NCI-H524 treated with DMSO at 0.1 percent for 48 hours (cell line): ENCODE data around the gene TAF8.

Experiments used
- DNase-seq: peaks from one replicate; lab custom pipeline; 2025; lab: John Stamatoyannopoulos, UW

TAF8 gene

DNA sequence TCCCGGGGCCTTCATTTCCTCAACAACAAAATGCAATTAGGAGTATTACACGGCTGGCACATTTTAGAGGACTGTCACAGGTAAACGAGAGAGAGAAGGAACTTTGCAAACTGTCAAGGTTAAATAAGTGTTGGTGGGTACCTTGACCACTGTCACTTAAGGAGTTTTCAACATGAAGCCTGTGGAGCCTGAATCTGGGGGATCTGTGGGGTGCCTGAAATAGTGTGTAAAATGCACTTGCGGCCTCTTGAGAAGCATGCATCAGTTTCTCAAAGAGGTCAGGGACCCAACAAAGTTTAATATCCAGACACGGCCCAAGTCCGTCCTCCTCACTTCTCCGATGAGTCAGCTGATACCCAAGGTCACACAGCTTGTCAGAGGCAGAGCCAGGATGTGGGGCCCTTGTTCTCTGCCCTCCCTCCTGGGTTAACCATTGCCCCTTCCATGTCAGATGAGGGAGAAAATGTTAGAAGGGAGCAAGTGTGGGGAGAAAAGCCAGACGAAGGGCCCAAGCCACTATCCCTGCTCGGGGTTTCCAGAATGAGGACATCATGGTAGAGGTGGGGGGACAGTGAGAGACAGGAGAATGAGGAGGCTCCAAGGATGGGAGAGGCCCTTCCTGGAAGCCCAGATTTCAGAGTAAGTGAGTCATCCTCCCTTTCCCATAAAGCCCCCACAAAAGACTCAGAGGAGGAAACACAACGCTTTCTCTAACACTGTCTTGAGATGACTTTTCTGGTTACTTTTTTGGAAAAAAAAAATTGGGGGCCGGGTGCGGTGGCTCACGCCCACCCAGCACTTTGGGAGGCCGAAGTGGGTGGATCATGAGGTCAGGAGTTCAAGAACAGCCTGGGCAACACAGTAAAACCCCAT is 49.9 kb downstream of the TAF8 start:
- DNase-seq = no peak

DNA sequence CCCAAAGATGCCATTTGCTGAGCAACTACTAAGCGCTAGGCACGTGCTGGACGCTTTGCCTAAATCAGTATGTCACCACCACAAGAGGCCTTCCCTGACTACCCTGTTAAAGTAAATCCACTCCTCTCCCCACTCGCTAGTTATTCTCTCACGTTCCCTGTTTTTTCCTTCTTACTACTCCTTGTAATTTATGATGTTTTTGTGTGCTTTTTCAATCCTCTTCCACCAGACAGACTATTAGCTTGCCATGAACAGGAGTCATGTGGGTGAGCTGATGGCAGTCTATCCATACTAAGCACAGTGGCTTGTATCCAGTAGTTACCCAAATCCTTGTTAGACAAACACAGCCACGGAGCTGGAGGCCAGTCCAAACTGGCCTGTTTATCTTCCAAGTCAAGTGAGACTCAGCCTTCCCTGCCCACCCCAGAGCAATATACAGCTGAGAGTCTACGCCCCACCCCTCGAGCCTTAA is 50.9 kb downstream of the TAF8 start:
- DNase-seq = no peak

DNA sequence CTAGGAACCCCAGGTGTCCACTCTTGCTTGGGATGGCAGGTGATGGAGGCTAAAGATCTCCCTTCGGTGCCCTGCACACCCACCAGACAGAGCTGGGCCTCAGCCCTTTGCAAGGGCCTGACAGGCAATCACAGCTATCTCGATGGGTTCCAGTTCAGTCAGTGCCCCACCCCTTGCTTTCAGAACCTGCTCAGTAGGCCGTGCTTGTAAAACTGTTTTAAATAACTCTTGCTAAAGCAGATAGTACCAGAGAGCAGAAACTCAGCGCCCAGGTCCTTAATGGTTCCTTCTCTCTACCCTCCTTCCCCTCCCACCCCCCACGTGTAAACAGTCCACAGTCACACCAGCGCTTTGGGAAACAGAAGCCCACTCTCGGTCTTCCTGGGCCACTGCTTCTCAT is 52.9 kb downstream of the TAF8 start:
- DNase-seq = no peak

DNA sequence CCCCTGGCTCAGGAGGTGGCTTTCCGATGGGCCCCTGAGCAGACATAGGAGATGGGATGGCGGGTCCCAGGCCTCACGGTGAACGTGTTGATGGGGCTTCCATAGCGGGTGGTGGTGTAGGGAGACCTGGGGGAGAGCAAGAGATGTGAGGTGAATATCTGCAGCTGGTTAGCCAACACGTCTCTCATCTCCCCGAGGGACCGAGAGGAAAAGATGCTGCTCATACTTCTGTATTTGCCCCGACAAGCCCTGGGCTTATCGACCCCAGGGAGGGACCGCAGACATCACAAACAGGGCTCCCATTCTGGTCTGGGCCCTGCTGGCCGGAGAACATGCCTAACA is 53.4 kb downstream of the TAF8 start:
- no peak for DNase-seq

DNA sequence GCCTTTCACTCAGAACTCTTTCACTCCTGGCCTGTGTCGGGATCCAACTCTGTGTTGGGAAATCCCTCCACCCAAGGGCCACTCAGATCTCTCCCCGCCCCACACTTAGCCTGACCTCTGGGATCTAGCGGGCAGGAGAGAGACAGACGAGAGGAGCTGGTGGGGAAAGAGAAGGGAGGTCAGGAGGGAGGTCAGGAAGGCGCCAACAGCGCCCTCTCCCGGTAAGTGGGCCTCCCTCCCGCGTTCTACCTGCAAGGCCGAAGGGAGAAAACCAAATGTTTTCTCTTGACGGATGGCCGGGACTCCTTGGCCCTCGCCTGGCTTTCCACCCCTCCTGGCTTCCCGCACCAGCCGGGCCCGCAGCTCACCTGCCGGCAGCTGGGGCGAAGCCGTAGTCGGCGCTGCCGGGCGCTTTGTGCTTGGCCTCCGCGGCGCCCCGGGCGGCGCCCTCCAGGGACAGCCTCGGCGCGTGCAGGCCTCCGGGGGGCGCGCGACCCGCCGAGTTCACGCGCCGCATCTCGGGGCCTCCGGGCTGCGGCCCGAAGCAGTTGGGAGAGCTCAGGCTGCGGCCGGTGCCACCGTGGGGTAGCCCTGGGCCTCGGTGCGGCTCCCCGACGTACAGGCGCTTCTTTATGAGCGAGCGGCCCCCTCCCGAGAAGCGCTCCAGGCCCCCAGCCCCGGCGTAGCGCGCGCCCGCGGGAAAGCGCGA is 53.9 kb downstream of the TAF8 start:
- DNase-seq = no peak

DNA sequence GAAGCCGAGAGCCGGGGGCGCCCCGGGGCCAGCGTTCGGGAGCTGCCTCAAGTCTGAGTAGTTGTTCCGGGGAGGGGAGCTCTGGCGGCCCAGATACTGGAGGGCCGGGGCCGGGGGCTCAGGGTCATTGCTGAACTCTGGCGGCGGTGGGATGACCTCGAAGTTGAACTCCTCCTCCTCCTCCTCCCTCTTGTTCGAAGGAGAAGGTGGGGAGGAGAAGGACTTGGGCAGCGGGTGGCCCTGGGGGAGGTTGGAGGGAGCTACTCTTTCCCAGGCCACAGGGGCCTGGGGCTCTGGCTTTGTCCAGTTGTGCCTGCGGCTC is 54.4 kb downstream of the TAF8 start:
- DNase-seq = no peak

DNA sequence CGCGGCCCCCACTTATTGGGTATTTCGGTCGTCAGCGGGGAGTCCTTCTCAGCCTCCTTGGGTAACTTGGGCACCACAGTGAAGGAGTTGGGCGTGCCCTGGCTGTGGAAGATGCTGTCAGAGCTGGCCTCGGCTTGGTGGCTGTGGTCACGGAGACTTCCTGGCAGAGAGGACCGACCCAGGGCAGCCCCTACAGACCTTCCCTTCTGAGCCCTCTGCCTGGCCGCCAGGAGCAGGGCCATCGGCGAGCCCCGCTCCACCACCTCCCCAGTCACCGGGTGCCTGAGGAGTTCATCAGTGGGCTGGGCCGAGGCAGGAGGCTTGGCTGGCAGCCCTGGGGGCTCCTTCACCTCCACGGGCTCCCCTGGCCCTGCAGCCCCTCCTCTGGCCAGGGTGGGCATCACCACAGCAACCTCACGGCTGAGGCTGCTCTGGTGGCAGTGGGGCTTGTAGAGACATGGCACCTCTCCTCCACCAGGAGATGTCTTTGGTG is 54.9 kb downstream of the TAF8 start:
- no peak for DNase-seq

DNA sequence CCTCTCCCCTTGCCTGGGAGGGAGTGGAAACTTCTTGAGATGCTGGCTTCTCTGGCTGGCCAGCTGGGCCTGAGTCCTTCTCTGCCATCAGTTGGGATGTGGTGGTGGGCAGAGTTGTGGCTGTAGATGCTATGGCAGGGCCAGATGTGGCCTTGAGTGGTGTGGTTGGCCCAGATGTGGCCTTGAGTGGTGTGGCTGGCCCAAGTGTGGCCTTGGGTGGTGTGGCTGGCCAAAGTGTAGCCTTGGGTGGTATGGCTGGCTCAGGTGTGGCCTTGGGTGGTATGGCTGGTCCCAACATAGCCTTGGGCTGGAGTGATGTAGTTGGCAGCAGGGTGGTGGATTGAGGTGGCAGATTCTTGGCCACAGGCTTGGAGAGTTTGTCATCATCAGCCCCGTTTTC is 55.4 kb downstream of the TAF8 start:
- no peak for DNase-seq

DNA sequence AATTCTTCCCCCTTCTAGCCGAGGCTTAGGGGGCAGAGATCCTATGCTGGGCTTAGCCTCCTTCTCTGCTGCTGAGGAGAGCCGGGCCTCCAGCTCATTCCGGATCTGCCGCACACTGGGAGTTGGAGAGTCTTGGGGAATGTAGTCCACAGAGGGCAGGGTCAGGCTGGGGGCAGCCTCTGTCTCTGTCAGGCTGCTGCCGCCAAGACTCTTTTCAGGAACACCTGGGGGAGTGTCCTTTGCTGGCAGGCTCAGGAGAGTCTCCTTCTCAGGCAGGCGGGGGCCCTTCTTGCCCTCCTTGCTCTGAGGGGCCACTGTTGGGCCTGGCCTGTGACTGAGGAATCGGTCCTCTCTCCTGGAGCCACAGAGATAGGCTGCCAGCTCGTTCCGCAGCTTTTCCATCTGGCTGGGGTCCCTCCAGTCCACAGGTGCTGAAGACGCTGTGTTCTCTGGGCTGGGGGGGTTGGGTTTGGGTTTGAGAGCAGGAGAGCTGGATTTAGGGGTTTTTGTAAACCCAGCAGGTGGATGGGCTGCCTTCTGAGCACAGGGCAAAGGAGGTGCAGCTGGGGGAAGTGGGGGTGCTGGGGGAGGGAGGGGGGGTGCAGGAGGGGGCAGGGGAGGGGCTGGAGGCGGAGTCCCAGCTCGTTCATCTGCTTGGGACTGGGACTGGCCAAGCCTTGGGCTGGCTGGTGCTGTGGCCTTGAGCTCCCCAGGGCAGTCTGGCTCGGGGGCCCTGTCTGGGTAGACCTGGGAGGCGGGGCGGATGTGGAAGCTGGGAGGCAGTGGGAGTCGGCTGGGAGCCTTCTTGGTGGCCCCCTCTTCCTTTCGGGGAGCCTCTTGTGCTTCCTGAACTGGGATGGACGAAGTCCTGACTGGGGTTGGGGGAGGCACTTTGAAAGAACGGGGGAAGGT is 56.0 kb downstream of the TAF8 start:
- no peak for DNase-seq

DNA sequence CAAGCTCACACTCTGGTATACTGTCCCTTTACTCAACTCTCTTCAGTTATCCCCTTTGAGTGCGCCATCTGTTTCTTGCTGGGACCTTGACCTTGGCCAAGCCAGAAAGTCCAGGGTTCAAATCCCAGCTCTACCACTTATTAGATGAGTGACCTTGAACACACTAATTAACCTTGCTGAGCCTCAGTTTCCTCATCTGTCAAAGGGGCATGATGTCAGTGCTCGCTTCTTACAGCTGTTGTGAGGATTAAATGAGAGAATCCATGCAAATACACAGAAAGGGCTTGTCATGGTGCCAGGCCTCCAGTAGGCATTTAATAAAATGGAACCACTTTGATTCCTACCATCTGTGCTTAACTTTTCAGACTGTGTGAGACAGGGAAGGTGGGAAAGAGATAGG is 57.7 kb downstream of the TAF8 start:
- no peak for DNase-seq

DNA sequence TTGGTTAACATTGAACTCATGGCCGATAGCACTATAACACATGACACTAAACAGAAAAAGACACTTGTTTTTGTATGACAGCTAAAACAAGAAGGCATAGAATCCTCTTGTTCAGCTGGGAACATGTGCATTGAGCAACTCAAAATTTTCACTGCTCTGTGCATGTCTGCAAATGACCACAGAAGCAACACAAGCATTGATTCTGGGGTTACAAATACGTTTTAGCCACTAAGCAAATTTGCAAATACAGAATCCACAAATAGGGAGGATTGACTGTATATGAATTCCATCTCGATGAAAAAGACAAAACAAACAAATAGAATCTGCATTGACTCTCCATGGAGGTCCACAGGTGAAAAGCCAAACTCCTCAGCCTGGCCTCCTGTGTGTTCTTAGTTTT is 60.4 kb downstream of the TAF8 start:
- no peak for DNase-seq

DNA sequence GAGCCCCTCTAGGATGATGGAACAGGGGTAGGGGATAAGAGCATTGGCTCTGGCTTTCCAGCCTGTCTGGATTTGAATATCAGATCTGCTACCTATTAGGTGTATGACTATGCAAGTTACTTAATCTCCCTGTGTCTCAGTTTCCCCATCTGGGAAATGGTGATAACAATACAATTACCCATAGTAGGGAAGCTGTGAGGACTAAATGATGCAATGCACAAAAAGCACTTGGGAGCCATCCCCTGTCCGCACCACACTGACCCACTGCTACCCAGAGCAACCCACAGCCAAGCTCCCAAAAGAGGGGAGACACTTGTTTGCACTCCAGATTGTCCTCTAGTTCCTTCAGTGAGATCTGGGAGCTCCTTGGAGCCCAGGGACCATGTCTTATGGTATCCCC is 62.0 kb downstream of the TAF8 start:
- DNase-seq = no peak

DNA sequence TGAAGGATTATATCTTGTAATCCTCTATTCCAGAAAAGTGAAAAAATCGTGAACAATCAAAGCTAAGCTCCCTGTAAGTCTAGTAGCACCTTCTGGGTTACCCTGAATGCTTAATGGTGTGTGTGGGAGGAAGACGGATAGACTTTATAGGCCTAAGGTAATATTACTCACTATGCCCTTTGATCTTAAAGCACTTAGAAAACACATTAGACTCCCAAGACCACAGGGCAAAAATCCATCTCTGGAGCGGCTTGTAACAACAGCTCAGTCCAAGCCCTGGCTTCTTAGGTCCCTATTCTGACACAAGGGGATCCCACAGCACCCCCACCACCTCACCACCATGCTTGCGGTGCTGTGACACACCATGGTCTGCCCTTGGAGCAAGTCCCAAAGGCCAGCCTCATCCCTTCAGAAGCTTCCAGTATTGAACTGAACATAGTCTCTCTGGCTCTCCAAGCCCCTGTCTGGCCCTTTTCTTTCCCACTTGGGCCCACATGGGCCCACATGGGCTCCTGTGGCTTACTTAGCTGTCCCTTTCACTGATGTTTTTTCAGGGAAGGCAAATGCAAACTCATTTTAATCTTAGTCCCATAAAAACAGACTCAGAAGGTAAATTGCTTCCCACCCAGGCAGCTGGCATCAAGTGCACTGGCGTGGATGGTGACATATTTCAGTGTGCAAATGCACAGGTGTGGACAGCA is 63.8 kb downstream of the TAF8 start:
- DNase-seq = no peak

DNA sequence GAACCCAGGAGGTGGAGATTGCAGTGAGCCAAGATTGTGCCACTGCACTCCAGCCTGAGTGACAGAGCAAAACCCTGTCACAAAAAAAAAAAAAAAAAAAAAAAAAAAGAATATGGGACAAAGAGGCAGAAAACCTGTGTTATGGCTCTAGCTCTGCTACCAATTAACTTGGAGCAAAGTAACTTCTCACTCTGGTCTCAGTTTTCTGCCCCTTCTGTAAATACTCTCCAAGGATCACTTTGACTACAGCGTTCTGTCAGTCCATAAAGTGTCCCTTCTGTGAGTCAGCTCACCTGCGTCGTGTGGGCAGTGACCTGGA is 67.5 kb downstream of the TAF8 start:
- DNase-seq = no peak

DNA sequence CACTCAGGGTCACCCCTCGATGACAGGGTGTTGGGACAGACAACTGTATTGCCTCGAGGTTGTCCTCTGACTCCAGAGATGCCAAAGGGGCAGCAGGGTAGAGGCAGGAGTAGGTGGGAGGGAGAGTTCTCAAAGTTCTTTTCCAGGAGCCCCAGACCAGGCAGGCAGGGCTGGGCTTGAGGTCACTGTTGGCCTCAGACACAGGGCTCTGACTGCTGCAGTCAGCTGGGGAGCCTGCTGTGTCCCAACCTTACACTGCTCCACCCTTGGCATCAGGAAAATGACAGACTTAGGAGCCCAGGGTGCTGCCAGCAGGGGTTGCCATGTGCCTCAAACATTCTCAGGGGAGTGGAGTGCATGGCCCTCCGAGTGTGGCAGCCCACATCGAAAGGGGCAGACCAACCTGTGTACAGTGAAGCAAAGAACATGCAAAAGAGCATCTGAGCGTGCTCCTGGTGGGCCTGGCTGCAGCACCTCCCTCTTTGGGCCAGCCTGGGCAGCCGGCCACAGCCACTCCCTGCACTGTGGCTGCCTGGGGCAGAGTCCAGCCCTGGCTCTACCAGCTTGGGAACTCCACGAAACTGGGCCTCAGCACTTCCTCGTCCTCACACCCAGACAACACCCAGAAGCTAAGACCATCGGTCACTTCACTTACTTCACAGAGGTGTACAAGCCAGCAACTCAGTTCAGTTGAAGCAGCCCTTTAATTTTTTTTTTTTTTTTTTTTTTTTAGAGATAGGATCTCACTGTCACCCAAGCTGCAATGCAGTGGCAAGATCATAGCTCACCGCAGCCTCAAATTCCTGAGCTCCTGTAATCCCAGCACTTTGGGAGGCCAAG is 68.1 kb downstream of the TAF8 start:
- no peak for DNase-seq

DNA sequence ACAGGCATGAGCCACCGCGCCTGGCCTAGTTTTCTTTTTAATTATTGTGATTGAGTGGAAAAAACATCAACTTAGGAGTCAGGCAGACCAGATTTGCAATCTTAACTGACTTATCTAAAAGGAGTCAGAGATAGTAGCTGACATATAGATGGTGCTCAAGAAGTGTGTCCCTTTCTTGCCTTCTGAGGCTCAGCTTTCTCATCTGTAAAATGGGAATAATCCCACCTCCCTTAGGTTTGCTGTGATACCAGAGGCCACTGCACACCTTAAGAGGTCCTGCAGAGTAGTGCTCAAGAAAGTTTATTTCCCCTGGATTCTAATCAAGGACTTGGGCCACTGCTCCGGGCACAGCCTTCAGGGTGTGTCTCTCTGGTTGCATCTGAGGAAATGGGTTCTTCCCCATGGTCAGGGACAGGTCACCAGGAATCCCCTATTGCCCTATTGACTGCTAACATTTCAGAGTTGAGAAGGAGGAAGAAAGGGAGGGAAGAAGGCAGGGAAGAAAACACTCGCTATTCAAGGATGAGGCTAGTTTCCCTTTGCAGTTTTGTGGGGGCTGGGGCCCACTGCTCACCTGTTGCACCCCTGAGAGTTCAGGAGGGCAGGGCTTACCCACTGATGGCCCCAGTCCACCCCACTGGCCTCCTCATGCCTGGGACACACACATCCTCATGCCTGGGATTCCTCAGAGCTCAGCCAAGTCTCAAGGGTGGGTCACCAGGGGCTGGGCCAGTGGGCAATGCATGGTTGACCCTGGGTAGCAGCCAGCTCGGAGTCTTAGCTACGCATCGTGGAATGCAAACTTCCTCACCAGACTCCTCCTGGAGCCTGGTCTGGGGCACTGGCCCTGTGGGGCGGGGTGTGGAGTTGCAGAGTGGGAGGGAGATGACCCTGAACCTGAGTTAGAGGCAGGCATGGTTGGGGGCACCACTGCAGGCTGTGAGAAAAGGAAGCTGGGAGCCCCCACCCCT is 70.9 kb downstream of the TAF8 start:
- no peak for DNase-seq

DNA sequence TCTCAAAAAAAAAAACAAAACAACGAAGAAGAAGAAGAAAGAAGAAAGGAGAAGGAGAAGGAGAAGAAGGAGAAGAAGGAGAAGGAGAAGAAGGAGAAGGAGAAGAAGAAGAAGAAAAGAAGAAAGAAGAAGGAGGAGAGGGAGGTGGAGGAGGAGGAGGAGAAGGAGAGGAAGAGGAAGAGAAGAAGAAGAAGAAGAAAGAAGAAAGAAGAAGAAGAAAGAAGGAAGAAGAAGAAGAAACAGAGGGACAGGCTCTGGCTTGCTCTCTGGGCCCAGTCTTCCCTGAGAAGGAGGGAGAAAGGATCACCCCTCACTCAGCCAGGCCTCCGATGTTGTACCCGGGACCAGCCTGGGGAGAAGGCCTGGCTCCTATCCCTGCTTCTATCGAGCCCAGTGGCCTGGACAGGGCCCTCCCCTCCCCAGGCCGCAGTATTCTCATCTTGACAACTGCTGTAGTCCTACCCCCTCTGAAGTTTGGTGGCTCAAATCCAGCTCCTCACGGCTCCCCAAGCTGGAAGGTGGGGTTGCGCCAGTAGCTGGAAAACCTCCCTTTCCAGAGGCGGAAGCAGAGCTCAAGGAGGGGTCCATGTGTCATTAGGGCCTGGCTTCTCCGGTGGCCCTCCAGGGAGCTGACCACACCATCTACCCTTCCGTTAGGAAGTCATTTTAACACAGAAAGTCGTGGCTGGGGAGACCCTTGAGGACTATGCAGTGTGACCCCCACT is 73.2 kb downstream of the TAF8 start:
- no peak for DNase-seq

DNA sequence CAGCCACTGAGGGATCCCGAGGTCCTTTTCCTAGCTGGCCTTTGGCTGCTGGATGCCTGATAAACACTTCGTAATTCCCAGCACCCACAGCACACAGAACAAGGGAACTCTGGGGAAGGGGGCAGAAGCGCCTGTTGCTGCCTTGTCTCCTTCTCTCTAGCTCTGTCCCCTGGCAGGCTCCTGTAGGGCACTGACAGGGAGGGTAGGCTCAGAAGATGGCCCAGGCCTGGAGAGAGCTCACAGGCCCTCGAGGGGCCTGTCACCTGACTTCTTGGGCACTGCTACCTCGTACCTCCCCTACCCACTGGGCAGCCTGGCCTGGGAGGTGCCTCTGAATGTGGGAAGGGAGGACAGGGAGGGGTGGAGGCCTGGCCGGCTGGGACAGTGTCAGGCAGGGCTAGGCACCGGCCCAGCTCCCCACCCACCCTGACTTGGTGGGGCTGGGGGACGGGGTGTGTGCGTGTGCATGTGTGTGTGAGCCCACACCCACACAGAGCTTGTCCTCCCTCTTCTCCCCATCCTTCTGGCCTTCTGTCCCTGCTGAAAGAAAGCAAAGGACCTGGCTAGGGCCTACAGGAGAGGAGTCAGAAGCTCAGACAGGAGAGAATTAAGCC is 74.0 kb downstream of the TAF8 start:
- DNase-seq = no peak

DNA sequence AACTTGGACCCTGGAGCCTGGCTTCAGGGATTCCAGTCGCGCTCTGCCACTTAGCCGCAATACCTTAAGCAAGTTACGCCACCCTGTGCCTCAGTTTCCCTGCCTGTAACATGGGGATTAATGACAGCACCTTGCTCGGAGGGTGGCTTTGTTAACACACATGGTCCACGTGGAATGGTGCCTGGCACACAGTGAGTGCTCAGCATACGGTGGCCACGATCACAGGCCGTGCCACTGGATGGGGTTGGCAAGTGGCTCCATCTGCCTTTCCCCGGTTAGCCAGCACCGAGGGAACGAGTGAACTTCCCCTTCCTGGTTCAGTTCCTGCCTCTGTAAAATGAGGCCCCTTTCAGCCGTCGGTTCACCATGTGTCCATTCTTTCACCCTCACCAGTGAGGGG is 74.9 kb downstream of the TAF8 start:
- no peak for DNase-seq
